ENCODE measurements around the gene CAV2.

CAV2 gene

DNA sequence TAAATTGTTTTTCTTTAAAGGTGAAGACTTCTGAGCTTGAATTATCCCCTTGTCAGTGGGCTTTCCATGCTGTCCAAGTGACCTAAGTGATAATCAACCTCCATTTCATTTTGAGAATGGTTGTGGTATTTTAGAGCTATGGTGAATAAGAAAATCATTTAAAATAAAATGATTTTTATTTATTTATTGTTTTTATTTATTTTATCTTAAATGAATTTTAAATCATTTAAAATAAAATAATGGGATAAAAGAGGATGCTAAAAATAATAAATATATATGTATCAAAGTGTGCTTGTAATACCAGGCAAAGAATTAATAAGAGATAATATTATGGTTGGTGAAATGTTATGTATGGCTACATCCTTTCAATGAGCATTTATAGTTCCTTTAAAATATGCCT is 49.8 kb downstream of the CAV2 start:
- DNase-seq: no peak

DNA sequence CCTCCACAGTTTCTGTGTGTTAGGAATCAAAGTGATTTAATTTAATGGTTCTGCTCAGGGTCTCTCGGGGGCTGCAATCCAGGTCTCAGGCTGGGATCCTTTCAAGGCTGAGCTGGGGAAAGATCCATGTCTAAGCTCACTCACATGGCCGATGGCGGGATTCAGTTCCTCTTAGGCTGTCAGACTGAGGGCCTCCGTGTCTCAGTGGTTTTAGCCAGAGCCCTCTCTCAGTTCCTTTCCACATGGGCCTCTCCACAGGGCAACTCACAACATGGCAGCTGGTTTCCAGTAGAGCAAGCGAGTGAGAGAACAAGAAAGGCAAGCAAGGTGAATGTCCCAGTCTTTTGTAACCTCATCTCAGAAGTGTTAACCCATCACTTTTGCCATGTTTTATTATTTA is 52.2 kb downstream of the CAV2 start:
- DNase-seq: no peak

DNA sequence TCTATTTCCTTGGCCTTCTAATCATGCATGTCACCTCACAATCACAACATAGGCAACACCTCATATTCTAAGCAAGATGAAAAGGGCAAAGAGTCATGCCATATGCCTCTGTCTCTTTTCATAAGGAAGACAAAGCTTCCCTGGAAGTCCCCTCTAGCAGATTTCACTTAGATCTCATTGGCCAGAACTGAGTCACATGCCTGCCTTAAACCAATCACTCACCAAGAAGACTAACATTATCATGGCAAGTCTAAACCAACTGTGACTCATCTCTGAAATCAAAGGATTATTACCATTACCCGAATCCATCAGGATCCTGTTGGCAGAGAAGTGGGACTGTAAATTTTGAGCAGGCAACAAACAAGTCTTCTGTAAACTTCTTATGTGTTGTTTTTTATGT is 53.1 kb downstream of the CAV2 start:
- peak; percentile 50 for DNase-seq

DNA sequence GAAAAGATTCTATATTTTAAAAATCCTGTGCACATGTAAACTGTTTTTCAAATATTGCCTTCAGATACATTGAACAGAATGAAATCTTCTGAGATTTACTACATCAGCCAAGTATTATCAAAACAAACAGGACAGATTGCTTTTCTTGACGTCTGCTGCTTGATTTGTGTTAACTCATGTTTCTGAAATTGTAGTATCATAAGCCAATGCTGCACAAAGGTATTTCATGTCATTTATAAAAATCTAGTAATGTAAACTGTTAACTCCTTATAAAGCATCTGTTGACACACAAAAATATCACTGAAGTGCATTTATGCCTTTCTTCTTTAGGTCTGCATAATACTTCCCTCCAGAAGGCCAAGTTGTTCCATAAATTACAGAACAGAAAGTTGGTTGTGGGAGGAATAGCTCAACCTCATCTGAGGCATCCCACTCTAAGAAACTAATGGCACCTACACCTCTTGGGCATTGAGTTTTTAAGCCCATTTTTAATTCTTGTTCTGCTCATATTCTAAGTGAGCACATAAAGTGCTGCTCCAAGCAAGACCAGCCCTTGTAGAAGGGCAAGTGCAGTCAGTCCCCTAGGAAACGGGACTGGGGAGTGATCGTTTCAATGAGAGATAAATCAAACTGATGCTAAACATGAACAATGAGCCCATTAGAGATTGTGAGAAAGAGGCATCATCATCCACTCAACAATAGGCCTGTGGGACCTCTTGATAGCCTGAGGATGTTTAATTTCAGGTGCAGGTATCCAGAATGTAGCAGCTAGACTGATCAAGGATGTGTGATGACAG is 53.8 kb downstream of the CAV2 start:
- DNase-seq: no peak

DNA sequence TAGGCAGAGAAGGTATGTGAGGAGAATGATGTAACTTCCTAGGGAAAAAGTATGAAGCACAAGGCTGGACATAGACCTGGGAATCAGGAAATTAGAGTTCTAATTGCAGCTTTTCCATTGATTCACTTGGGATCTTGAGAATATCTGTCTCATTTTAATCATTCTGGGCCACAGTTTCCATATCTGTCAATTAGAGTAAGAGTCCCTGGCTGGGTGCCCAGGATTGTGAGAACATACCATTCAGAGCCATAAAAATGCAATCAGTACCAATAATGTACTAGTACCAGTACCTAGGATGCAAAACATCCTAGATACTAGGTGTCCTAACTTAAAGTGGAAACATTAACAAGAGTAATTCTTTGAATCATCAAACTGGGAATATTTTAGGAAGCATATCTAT is 54.9 kb downstream of the CAV2 start:
- DNase-seq: peak; percentile 58

DNA sequence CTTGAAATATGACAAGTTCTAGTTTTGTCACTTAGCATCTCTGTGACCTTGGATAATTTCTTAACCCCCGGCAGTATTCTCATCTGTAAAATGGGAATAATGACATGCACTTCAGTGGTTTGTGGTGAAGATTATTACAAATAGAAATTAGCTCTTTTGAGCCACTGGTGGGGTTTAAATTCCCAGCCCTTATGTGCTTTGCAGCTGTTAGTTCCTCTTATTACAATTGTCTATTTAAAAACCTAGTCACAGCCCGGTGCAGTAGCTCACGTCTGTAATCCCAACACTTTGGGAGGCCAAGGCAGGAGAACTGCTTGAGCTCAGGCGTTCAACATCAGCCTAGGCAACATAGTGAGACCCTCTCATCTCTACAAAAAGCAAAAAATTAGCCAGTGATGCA is 55.4 kb downstream of the CAV2 start:
- no peak for DNase-seq

DNA sequence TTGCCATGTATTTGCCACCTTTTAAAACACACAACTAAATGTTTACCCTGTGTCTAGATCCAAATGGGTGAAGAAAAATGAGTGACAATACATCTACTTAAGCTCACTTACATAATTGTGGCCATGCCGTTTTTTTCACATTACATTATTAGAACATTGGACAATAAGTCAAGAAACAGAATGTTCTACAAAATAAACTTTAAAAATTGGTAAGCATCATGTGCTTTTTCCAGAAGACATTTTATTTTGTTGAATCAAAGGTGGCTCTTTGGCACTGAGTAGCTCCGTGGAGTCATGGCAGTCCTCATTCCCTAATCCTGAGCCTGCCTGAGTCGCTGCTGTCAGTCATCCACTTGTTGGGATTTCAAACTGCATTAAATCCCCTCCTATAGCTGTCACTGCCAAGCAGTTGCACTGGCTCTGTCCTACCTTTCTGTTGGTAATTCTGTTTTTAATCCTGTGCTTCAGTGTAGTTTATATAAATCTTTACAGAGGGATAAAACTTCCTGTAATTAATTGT is 57.6 kb downstream of the CAV2 start:
- DNase-seq: no peak

DNA sequence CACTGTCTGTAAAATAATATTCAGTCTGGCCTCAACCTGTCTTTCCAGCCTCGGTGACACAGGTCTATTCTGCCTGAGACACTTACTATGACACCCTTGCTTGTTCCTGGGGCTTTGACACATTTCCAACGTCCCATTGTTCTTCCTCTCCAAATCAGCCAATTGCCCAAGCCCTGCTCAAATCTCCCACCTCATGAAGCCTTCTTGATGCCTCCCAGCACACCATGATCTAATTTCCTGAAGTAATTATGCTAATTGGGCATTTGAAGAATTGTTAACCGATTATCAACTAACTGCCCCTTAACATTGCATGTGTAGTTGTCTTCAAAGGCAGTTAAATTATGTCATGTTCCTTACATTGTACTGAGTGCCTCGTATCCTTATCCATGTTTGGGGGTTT is 58.4 kb downstream of the CAV2 start:
- no peak for DNase-seq

All from fibroblast of skin of right biceps (primary cell).